AG10803 (cell line): ENCODE measurements around the gene FABP3.

Source experiments
- DNase-seq: peaks from one replicate; pipeline ENCODE4 v3.0.0; 2010; ENCODE audit warnings: low read depth
- H3K4me3 ChIP-seq: 2 replicates; pipeline ENCODE4 v1.5.1; 2011; ENCODE audit warnings: mild to moderate bottlenecking, low read length, control low read depth
- CTCF ChIP-seq: conservative IDR thresholded peaks from 2 replicates; pipeline ENCODE4 v1.5.1; 2011; ENCODE audit warnings: mild to moderate bottlenecking, low read length, control low read depth, inconsistent platforms

FABP3 gene

DNA sequence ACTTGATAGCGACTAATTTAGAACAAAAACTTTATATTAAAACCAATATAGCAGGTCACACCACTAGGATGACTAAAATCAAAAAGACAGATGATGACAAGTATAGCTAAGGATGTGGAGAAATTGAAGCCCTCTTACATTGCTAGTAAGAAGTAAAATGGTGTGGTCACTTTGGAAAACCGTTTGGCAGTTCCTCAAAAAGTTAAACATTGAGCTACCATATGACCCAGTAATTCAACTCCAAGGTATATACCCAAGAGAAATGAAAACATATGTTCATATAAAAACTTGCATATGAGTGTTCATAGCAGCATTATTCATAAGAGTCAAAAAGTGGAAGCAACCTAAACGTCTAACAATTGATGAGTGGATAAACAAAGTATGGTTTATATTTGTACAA is 27.1 kb upstream of the FABP3 start:
- no peak for DNase-seq
- TF ChIP-seq CTCF: no peak
- no peak overlapping the region for H3K4me3 ChIP-seq

DNA sequence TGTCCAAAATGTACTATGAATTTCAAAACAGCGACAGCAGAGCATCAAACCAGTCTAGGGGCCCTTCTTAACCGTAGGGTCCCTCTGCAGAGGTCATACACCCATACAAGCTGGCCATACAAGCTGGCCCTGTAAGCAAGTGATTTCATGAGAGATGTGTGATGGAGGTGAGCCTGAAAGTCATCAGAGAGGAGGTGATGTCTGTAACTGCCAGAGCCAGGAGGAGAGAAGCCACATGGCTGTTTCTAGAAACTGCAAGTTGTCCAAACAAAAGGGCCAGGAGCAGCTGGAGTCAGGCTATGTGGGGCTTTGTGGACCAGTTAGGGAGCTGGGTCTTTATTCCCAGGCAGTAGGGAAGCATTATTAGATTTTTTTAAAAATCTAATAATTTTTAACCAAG is 25.4 kb upstream of the FABP3 start:
- TF ChIP-seq CTCF: no peak
- DNase-seq: no peak
- no peak overlapping the region for H3K4me3 ChIP-seq

GRCh38 chr1:31397360-31398095 is 24.7 kb upstream of the FABP3 start:
- peak; percentile 74 for DNase-seq
- no peak overlapping the region for H3K4me3 ChIP-seq
- no peak for TF ChIP-seq CTCF

DNA sequence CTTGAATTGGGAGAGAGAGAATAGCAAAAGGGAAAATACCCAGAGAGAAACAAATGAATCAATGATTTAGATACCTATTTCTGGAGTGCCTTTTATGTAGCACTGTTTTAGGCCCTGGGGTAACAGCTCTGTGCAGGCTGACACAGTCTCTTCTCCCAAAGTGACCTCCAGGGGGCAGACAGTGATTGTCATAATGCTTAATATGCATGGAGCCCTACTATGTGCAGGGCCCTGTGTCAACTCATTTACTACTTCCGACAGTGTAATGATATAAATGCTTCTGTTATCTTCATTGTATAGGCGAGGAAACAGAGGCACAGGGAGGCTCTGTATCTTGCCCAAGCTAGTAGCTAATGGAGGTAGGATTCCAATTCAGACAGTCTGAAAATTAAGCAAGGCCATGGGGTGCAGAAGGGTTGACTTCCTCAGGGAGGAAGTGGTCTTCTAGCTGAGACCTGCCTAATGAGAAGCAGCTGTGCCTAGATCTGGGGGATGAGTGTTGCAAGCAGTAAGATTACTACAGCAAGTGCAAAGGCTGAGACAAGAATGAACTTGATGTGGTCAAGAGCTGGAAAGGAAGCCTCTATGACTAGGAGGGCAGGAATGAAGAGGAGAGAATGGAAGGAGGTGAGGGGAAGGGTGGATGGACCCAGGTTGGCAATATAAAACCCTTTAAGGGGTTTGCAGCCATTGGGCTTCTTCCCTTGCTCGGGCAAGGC is 23.9 kb upstream of the FABP3 start:
- peak; percentile 72 for TF ChIP-seq CTCF
- no peak overlapping the region for H3K4me3 ChIP-seq
- DNase-seq: peak; percentile 100

DNA sequence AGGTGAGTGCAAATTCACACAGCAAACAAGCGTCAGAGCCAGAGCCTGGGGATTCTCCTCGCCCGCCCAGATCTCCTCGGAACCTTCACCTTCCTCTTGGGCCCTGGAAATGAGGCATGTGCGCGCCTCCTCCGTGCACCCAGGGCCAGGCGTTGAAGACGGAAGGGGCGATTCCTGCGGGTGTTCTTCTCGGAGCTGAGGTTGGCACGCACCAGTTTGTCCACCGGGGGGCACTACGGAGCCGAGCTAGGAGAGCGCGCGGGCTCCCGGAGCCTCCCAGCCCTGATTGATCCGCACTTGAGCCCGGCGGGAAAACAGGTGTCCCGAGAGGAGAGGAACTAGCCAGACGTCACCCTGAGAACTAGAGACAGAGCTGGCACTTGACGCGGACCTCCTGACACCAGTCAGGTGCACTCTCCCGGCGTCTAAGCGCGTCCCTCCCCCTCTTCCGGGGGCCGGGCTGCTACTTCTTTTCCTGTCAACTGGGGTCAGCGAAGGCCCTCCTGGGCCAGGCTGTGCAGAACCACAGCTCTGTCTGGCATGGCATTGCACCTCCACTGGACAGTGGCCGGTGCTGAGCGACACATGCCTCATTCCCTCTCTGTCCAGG is 21.8 kb upstream of the FABP3 start:
- peak; percentile 79 for TF ChIP-seq CTCF
- DNase-seq: peak; percentile 65
- H3K4me3 ChIP-seq: peak overlapping the region; percentile 29

DNA sequence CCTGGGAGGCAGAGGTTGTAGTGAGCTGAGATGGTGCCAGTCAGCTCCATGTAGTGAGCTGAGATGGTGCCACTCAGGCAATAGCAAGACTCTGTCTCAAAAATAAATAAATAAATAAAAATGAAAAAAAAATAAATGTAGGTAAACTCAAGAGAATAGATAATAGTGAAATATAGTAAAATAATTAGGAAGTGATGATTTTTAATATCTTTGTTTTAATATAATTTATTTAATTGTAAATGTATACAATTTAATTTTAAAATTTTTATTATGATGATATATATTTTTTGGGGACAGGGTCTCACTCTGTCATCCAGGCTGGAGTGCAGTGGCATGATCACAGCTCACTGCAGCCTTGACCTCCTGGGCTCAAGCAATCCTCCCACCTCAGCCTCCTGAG is 20.6 kb upstream of the FABP3 start:
- no peak for TF ChIP-seq CTCF
- H3K4me3 ChIP-seq: no peak overlapping the region
- DNase-seq: no peak

GRCh38 chr1:31390071-31390470 is 17.2 kb upstream of the FABP3 start:
- DNase-seq: no peak
- H3K4me3 ChIP-seq: no peak overlapping the region
- no peak for TF ChIP-seq CTCF
